Measurements from ENCODE around the gene ACTG1.

DNA sequence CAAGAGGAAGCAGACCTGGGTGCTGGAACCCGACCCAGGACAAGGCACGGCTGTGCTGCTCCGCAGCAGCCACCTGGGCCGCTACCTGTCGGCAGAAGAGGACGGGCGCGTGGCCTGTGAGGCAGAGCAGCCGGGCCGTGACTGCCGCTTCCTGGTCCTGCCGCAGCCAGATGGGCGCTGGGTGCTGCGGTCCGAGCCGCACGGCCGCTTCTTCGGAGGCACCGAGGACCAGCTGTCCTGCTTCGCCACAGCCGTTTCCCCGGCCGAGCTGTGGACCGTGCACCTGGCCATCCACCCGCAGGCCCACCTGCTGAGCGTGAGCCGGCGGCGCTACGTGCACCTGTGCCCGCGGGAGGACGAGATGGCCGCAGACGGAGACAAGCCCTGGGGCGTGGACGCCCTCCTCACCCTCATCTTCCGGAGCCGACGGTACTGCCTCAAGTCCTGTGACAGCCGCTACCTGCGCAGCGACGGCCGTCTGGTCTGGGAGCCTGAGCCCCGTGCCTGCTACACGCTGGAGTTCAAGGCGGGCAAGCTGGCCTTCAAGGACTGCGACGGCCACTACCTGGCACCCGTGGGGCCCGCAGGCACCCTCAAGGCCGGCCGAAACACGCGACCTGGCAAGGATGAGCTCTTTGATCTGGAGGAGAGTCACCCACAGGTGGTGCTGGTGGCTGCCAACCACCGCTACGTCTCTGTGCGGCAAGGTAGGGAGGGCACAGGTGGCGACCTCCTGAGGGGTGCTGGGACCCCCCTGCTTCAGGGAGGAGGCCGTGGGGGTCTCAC lies 16.2 kb upstream of the ACTG1 start:
- TF ChIP-seq CEBPB (IDR thresholded peaks at IDR 0.05; ENCODE audit: low read depth, low read length), result no peak
- TF ChIP-seq, protein P1, sequence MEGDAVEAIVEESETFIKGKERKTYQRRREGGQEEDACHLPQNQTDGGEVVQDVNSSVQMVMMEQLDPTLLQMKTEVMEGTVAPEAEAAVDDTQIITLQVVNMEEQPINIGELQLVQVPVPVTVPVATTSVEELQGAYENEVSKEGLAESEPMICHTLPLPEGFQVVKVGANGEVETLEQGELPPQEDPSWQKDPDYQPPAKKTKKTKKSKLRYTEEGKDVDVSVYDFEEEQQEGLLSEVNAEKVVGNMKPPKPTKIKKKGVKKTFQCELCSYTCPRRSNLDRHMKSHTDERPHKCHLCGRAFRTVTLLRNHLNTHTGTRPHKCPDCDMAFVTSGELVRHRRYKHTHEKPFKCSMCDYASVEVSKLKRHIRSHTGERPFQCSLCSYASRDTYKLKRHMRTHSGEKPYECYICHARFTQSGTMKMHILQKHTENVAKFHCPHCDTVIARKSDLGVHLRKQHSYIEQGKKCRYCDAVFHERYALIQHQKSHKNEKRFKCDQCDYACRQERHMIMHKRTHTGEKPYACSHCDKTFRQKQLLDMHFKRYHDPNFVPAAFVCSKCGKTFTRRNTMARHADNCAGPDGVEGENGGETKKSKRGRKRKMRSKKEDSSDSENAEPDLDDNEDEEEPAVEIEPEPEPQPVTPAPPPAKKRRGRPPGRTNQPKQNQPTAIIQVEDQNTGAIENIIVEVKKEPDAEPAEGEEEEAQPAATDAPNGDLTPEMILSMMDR (conservative IDR thresholded peaks at IDR 0.05; ENCODE audit: low read depth, low read length), result no peak
- no peak for TF ChIP-seq POLR2A (IDR thresholded peaks at IDR 0.05; ENCODE audit: low read depth, low read length)
- TF ChIP-seq CHD1 (IDR thresholded peaks at IDR 0.05; ENCODE audit: low read depth, low read length), result no peak
- no peak for TF ChIP-seq MAFK (IDR thresholded peaks at IDR 0.05; ENCODE audit: low read depth, low read length)
- TF ChIP-seq, protein P2, sequence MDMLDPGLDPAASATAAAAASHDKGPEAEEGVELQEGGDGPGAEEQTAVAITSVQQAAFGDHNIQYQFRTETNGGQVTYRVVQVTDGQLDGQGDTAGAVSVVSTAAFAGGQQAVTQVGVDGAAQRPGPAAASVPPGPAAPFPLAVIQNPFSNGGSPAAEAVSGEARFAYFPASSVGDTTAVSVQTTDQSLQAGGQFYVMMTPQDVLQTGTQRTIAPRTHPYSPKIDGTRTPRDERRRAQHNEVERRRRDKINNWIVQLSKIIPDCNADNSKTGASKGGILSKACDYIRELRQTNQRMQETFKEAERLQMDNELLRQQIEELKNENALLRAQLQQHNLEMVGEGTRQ (IDR thresholded peaks at IDR 0.05; ENCODE audit: low read depth, low read length), result no peak
- no peak for TF ChIP-seq RCOR1 (IDR thresholded peaks at IDR 0.05; ENCODE audit: insufficient replicate concordance, low read length)
